Activated CD8-positive, alpha-beta memory T cell treated with anti-CD3 and anti-CD28 coated beads for 24 hours (primary cell): ENCODE measurements around the gene MARCHF2.
"Not testable (repeated sequence)": the region's sequence is repeated elsewhere in the genome, so short reads cannot be mapped to it uniquely, and the experiment has no call there.

Source experiments
- DNase-seq: peaks from one replicate; pipeline ENCODE4 v3.0.0-alpha.2; 2020

Gene MARCHF2

DNA sequence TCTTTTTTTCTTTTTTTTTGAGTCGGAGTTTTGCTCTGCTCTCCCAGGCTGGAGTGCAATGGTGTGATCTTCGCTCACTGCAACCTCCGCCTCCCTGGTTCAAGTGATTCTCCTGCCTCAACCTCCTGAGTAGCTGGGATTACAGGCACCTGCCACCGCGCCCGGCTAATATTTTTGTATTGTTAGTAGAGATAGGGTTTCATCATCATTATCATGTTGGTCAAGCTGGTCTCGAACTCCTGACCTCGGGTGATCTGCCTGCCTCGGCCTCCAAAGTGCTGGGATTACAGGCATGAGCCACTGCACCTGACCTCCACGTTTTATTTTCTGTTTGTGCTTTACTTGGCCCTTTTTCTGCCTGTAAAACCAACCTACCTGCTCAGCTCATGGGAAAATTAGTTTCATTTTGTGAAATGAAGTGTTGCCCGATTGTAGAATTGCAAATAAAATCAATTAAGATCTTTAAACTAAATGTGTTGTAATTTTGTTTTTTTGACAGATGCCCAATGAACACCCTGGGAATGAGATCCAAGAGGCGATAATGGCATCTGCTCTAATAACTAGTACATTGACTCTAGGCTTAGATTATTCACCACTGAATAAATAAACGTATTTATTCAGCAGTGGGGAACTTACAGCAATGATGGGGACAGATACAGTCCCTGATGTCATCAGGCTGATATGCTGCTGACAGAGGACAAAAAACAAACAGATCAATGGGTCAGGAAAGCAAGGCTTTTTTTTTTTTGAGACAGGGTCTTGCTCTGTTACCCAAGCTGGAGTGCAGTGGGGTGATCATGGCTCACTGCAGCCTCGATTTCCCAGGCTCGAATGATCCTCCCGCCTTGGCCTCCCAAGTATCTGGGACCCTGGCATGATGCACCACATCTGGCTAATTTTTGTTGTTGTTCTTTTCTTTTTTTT lies 25.2 kb upstream of the MARCHF2 start:
- DNase-seq = no peak

GRCh38 chr19:8388612-8388958 lies 24.5 kb upstream of the MARCHF2 start:
- DNase-seq = no peak

- DNase-seq = peak; percentile 99
Observed at GRCh38 chr19:8389891-8390616, 23.1 kb upstream of the MARCHF2 start, which contains the start of gene RAB11B. Gene RAB11B (plus strand): TSS chr19:8390360. CDS start chr19:8390417, 57 bp downstream.

DNA sequence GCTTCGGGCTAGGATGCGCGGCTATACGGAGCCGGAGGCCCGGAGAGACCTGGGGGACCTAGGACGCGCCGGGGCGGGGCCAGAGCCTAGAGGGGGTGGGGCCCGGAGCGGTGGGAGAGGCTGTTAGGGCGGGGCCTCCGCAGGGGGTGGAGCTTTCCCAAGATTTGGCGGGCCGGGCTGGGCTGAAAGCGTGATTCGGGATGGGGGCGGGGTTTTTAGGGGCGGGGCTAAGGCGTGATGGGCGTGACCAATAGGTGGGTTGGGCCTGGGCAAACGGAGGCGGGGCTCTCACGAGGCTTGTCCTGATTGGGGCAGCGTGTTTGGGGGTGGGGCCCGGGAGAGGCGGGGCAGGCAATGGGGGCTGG lies 22.5 kb upstream of the MARCHF2 start:
- peak; percentile 96 for DNase-seq

- no peak for DNase-seq
Observed at GRCh38 chr19:8391198-8392016, 21.7 kb upstream of the MARCHF2 start.

GRCh38 chr19:8392017-8392591 lies 21.0 kb upstream of the MARCHF2 start:
- no peak for DNase-seq

DNA sequence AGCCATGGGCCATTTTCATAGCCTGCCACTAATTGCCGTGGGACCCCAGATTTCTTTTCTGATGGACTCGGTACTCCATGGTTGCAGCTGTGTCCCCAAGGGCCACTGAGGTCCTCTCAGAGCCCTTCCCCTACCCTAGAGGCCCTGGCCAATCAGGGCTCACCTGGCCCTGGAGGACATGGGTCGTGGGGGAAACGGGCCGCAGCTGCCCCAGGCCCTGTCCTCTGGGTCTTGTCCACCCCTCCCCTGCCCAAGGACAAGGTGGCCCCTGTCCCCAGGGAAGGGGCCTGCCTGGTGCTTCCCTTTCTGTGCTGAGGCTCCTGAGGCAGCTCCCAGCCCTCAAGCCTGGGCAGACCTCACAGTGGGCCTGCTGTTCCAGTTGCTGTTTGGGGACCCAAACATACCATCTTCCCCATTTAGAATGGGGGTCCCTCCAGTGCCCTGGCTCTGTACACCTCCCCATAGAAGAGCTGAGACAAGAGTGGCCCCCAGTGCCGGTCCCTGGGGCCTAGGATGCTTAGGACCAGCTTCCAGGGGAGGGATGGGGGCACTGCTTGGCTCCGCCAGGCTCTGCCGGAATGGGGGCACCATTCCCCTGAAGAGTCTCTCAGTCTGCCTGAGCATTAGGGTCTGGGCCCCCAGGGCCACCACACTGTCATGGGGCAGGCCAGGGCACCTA lies 19.8 kb upstream of the MARCHF2 start:
- no peak for DNase-seq

DNA sequence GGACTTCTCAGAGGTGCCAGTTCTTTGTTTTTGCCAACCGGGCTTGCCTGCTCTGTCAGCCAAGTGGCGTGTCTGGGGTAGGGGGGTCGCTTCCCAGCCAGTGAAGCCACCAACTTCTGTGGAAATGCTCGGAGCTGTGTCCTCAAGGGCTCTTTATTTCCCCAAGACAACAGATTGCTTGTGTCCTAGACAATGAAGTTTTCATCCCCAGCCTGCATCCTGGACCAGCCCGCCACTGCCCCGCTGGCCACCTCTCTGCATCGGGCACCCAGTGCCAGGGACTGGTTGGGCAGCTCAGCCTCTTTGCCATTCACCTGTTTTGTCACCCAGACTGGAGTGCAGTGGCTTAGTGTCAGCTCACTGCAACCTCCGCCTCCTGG lies 19.2 kb upstream of the MARCHF2 start:
- DNase-seq = no peak

- DNase-seq = no peak
Observed at GRCh38 chr19:8395621-8396082, 17.5 kb upstream of the MARCHF2 start.

- DNase-seq = no peak
Observed at GRCh38 chr19:8396185-8396562, 16.9 kb upstream of the MARCHF2 start.

GRCh38 chr19:8396563-8397203 lies 16.4 kb upstream of the MARCHF2 start:
- peak; percentile 86 for DNase-seq

- no peak for DNase-seq
Observed at GRCh38 chr19:8397271-8397670, 15.8 kb upstream of the MARCHF2 start.

GRCh38 chr19:8397746-8398310 lies 15.3 kb upstream of the MARCHF2 start:
- no peak for DNase-seq

- DNase-seq = no peak
Observed at GRCh38 chr19:8398311-8398771, 14.8 kb upstream of the MARCHF2 start.

GRCh38 chr19:8399681-8400188 lies 13.4 kb upstream of the MARCHF2 start:
- DNase-seq = no peak

- DNase-seq = no peak
Observed at GRCh38 chr19:8401981-8402411, 11.1 kb upstream of the MARCHF2 start.

GRCh38 chr19:8403098-8403819 lies 9.8 kb upstream of the MARCHF2 start:
- no peak for DNase-seq

GRCh38 chr19:8403820-8404109 lies 9.3 kb upstream of the MARCHF2 start:
- no peak for DNase-seq

DNA sequence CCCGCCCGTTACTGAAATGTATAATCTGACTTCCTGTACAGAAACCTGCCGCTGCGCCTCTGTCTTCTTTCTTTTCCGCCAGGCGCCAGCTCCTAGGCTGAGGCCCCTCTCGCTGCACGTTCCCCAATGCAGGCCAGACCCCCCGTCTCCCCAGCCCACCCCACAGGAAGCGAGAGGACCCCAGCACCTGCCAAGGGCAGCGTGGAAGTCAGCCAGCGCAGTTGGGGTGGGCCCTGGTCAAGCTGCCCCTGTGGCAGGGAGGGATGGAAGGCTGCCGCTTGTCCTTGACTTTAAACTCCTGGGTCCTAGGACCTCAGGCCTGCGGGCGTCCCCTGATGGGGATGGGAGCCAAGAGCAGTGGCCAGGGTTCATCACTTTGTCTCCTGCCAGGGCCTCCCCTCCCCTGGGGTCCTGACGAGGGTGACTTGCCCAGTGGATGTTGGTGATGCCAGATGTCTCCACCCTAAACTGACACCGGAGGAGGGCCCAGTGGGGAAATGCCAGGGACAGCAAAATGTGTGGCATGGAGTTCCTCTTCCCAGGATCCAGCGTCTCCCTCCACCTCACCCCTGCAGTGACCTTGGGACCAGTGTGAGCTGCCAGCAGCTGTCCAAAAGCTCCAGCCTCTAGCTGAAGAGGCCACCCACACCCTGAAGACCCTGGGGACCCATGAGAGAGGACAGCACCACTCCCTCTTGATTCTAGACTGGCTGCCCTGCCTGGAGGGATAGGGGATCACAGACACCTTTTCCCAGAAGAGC lies 8.5 kb upstream of the MARCHF2 start:
- no peak for DNase-seq

GRCh38 chr19:8410718-8411117 lies 2.4 kb upstream of the MARCHF2 start:
- DNase-seq = not testable (repeated sequence)
